RCC 7860 (cell line): ENCODE results near the gene PPT2.
"Not testable (repeated sequence)": the region's sequence is repeated elsewhere in the genome, so short reads cannot be mapped to it uniquely, and the experiment has no call there.

Experiments
- DNase-seq: peaks from one replicate; pipeline ENCODE4 v3.0.0-alpha.2; 2015; ENCODE audit warnings: low spot score
- FAIRE-seq: peaks from 2 replicates; lab custom pipeline; 2012; peaks lifted over from hg19 to GRCh38; lab: Jason Lieb, UNC

Gene PPT2

DNA sequence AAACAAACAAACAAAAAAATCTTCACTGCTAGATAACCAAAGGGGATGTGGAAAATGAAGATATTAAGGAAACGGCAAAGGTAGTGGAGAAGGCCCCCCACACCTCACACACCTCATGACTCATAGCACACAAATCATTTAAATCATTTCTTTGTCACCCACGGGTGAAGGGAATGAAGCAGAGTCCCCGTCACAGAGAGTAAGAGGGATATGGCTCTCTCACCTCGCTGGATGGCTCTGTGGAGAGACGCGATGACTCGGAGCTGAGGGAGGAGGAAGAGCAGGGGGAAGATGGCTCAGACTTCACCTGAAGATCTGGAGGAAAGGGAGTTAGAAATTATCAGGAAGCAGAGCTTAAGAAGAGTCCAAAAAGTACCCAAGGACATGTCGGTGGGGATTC, 27.1 kb upstream of the PPT2 start:
- FAIRE-seq (no peak), DNase-seq (no peak)

- FAIRE-seq (no peak), DNase-seq (no peak)
Observed at GRCh38 chr6:32127409-32127716, 26.6 kb upstream of the PPT2 start.

- peak; percentile 84 for FAIRE-seq
- peak; percentile 98 for DNase-seq
Observed at GRCh38 chr6:32127717-32128592, 26.0 kb upstream of the PPT2 start, which contains the start of gene ATF6B. Gene ATF6B (minus strand): TSS chr6:32128246. CDS start chr6:32128207, 39 bp downstream.

GRCh38 chr6:32128751-32129296, 25.1 kb upstream of the PPT2 start:
- DNase-seq = no peak
- no peak for FAIRE-seq

DNA sequence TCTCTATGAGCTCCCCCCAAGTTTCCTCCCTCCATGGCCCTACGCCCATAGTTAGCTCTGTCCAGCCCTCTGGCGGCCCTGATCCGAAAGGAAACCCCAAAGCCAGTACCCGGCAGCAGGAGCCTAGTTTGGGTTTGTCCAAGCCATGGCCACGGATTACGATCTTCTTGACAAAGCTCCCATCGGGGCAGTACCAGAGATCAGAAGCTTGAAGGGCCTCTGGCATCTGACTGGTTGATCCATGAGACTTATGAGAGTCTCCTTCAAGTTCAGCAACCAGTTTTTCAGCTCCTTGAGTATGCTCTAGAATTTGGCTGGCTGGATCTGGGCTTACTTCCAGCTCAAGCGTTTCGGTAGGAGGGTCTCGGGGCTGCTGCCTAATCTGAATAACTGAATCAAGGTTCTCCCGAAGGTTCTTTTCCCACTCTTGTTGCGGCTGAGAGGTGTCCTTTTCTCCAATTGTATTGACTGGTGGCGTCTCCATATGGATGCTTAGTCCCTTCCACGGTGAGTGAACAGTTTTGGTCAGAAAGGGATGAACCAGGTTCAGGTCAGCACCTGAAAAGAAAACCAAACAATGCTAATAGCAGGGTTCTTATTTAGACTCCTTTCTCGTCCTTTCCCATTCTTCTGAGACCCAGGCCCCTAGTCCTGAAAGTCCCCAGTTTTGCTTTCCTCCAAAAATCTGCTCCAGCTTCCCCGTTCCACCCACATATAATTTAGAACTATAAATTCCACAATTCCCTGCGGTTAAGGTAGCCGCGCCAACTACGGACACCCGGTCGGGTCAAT, 24.4 kb upstream of the PPT2 start:
- DNase-seq (no peak), FAIRE-seq (no peak)

DNA sequence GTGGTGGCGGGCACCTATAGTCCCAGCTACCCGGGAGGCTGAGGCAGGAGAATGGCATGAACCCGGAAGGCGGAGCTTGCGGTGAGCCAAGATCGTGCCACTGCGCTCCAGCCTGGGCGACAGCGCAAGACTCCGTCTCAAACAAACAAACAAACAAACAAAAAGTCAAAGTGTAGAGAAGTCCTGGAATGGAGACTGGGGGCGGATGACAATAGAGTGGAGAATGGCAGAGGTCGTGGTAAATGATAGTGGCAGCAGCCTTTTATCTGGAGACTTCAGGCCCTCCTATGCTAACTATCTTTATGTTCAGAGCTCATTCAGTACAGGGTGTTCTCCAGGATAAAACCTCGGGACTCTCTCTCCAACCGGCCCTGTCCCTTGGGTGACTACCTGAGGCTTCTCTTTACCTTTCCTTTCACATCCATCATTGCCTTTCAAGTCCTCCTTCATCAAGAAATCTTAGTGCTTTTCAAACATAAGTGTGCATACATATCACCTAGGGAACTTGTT, 22.4 kb upstream of the PPT2 start:
- DNase-seq (no peak), FAIRE-seq (no peak)

DNA sequence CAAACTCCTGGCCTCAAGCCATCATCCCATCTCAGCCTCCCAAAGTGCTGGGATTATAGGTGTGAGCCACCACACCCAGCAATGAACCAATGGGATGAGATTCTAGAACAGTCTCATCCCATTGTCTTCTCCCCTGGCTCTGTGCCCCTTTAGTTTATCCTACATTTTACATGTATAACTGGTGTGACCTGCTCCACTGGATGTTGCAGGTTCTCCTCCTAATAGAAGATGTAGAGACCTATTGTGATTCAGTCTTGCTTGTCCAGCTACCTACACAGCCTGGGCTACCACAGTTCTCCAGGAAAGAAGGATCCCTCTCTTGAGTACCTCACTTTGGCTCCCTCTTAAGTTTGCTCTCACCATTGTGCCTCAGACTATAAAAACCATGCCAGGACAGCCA, 21.8 kb upstream of the PPT2 start:
- DNase-seq = no peak
- FAIRE-seq = no peak

- DNase-seq (no peak), FAIRE-seq (no peak)
Observed at GRCh38 chr6:32133786-32134185, 20.2 kb upstream of the PPT2 start.

- FAIRE-seq (no peak), DNase-seq (no peak)
Observed at GRCh38 chr6:32137454-32137853, 16.5 kb upstream of the PPT2 start.

DNA sequence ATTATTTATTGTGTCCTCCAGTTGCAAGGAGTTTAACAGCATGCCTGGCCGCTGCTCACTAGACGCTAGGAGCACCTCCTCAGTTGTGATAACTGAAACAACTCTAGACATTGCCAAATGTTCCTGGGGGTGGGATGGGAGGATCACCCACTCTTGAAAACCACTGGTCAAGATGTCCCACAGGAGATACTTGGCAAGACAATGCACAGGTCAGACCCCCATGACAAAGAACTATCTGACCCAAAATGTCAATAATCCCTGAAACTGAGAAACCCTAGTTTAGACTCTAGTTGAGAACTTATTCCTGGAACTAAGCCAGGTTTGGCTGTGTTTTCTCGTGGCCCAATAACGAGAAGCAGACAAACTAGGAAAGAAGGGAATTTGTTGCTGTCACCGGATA, 14.4 kb upstream of the PPT2 start:
- FAIRE-seq = no peak
- DNase-seq = no peak

DNA sequence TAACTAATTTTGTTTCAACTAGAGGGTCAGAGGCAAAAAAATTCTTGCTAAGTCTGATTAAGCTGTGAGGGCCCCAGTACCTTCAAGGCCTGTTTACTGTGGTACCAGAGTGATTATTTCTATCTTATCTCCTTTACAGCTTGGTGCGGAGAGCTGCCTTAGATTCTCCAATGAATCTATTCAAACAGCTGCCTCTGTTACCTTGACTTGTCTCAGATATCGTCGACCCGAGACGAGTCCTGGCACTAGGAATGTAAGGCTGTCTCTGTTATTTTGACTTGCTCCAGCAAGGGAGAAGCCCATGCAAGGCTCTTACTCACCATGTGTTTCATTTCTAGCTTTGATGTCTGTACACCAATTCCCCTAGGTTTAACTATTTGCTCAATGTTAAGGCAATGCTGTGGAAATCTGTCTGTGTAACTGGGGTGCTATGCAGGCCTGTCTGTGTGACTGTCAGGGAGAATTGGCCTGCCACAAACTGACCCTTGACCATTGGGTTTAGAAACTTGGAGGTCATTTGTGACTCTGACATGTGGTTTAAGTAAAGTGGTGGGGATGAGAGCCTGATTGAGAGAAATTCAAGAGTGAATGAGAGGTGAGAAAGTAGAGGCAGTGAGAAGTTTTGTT, 13.4 kb upstream of the PPT2 start:
- DNase-seq (no peak), FAIRE-seq (no peak)

DNA sequence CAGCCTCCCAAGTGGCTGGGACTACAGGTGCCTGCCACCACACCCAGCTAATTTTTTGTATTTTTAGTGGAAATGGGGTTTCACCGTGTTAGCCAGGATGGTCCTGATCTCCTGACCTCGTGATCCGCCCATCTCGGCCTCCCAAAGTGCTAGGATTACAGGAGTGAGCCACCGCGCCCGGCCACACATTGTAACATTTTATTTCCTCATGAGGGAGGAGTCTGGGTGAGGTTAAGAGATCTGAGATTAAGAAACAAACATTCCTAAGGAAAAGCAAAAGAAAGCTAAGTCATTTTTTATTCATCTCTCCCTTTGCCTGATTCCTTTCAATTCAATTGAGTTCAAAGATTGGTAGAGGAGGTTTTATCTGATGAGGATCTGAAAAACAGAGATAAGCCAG, 9.7 kb upstream of the PPT2 start:
- DNase-seq, FAIRE-seq: not testable (repeated sequence)

DNA sequence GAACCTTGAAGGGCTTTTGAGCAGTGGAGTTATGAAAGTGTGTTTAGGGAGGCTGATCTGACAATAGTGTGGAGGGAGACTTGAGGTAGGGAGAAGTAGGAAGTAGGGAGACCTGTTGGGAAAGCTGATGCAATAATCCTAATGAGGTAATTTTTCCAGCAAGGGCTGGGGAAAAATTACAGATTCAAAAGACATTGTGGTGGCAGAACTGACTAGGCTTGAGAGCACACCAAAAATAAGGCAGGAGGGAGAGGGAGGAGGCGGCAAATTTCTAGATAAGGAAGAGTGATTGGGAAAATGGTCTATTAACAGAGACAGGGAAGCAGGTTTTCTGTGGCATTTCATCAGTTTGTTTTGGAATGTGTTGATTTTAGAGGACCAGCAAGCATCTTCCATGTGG, 7.7 kb upstream of the PPT2 start:
- no peak for FAIRE-seq
- no peak for DNase-seq

DNA sequence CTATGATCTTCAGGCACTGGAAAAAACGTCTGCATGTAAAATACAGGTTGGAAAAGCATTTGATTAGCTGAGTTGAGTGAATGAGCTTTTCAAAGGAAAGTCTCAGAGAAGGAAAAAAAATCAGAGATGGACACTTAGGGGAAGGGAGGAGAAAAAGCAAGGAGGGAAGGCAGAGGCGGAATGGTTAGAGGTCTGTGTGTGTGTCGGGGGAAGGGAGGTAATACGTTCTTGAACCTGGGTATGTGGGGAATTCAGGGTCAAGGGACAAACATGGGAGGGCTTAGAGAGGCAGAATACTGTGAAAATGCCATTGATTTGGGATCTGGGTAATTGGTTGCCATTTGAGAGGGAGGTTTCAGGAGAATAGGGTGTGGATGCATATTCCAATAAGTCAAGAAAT, 7.3 kb upstream of the PPT2 start:
- no peak for FAIRE-seq
- DNase-seq = no peak

DNA sequence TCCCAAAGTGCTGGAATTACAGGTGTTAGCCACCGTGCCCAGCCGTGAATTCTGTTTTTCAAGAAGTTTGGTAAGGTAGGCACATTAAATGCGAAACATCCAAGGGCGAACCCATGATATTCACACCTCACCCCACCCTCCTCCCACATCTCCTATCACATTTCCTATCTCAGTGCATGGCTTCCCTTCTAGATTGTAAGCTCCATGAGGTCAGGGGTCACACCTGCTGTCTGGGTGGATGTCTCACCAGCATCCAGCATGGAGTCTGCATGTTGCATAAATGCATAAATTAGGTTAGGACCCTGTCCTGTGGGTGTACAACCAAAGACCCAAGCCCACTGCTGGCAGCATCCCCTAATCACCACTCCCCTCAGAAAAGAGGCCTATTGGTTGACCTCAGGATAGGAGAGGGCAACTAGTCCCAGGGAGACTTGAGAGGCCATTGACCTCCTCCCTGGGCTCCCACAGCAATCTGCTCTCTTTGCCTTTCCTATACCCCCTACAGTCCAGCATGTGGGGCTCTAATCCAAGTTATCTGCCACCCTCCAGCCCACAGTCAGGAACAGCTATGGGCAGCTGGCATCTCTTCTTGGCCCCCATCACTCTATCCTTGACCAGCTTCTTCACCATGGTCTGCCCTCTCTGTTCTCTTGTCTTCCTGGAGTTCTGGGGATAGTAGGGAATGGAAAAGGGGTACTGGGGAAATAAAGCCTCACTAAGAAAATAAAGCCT, 6.4 kb upstream of the PPT2 start:
- FAIRE-seq = no peak
- no peak for DNase-seq

GRCh38 chr6:32148289-32149091, 5.5 kb upstream of the PPT2 start:
- DNase-seq (no peak), FAIRE-seq (no peak)

DNA sequence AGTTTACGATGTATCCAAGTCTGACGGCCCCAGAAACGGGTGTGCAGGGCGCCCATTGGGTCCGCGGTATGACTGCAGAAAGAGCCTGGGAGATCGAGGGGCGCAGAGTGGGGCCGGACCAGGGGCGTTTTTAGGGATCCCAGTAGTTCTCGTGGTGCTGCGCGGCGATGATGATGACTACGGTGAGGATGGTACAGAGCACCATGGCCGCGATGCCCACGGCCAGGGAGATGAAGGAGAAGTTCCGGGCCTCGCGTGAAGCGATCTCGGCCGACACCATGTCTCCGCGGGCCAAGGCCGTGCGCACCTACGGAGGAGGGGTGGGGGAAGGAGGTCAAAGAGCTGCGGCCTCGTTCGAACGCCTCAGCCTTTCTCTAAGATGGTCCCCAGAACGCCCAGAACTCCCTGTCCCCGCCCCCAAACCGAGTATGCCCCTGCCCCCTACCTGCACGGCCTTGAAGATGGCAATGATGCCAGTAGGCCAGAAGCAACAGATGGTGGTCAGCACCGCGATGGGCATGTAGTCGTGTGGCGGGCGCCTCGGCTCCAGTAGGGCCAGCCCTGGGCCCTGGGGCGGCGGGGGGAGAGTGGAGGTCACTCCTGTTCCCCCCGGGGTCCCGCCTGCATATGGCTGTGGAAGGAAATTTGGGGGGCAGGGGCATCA, 4.7 kb upstream of the PPT2 start:
- DNase-seq (no peak), FAIRE-seq (no peak)

- no peak for FAIRE-seq
- no peak for DNase-seq
Observed at GRCh38 chr6:32149932-32150870, 3.7 kb upstream of the PPT2 start.
